Neural cell (in vitro differentiated cells): Measurements from ENCODE around the gene SMIM38. TPM values are rescaled to one million over a fixed set of nuclear protein-coding genes. Genes with fewer than 3 reads are reported as not detected.

Source experiments
- H2AFZ ChIP-seq: fragments of 200-600, 300-800 bp; sonication (generic), shearing (Covaris generic); 2 replicates; pipeline ENCODE4 v1.6.0; 2014; ENCODE audit warnings: low read depth, mild to moderate bottlenecking, antibody characterized with exemption, low read length, moderate library complexity
- H3F3A ChIP-seq: fragments of 200-600 bp; shearing (Covaris generic); 2 replicates; pipeline ENCODE4 v1.6.1; 2016; ENCODE audit warnings: mild to moderate bottlenecking, moderate library complexity, mixed read lengths, antibody characterized with exemption, low read length; ENCODE audit not compliant: insufficient read depth, poor library complexity, severe bottlenecking
- H3K27ac ChIP-seq: fragments of 200-600, 300-800 bp; sonication (generic), shearing (Covaris generic); 2 replicates; pipeline ENCODE4 v1.5.1; 2014; ENCODE audit warnings: mild to moderate bottlenecking, low read length, moderate library complexity
- H3K27me3 ChIP-seq: fragments of 300-800, 200-600 bp; sonication (generic), shearing (Covaris generic); 2 replicates; pipeline ENCODE4 v1.6.0; 2014; ENCODE audit warnings: mild to moderate bottlenecking, low read depth, low read length, moderate library complexity; ENCODE audit not compliant: insufficient read depth
- H3K36me3 ChIP-seq: fragments of 300-800, 200-600 bp; sonication (generic), shearing (Covaris generic); 2 replicates; pipeline ENCODE4 v1.5.1; 2014; ENCODE audit warnings: mild to moderate bottlenecking, antibody characterized with exemption, low read length, moderate library complexity; ENCODE audit not compliant: insufficient read depth
- H3K4me2 ChIP-seq: fragments of 300-800, 200-600 bp; sonication (generic), shearing (Covaris generic); 2 replicates; pipeline ENCODE4 v1.6.0; 2014; ENCODE audit warnings: mild to moderate bottlenecking, low read length
- H3K4me3 ChIP-seq: fragments of 300-800, 200-600 bp; sonication (generic), shearing (Covaris generic); 2 replicates; pipeline ENCODE4 v1.5.1; 2014; ENCODE audit warnings: mild to moderate bottlenecking, low read length, moderate library complexity
- H3K79me2 ChIP-seq: fragments of 200-600 bp; shearing (Covaris generic); replicated peaks from 2 replicates; pipeline ENCODE4 v1.6.0; 2014; ENCODE audit warnings: mild to moderate bottlenecking, low read length, moderate library complexity; ENCODE audit not compliant: insufficient read depth
- H3K9ac ChIP-seq: fragments of 300-800, 200-600 bp; sonication (generic), shearing (Covaris generic); 2 replicates; pipeline ENCODE4 v1.6.1; 2016; ENCODE audit warnings: mild to moderate bottlenecking, low read length, mixed read lengths
- H3K9me2 ChIP-seq: fragments of 200-600 bp; shearing (Covaris generic); 2 replicates; pipeline ENCODE4 v1.6.1; 2016; ENCODE audit warnings: mild to moderate bottlenecking, low read length, mixed read lengths; ENCODE audit not compliant: insufficient read depth
- H3K9me3 ChIP-seq: fragments of 200-600, 300-800 bp; sonication (generic), shearing (Covaris generic); 2 replicates; pipeline ENCODE4 v1.6.1; 2016; ENCODE audit warnings: mild to moderate bottlenecking, mixed run types, low read length, moderate library complexity, mixed read lengths
- H4K20me1 ChIP-seq: fragments of 200-600 bp; shearing (Covaris generic); 2 replicates; pipeline ENCODE4 v1.6.1; 2016; ENCODE audit warnings: mild to moderate bottlenecking, mixed run types; ENCODE audit not compliant: insufficient read depth
- CTCF ChIP-seq: fragments of 450-650 bp; IDR thresholded peaks from 2 replicates; pipeline ENCODE4 v1.5.1; 2014; ENCODE audit warnings: antibody characterized with exemption, mild to moderate bottlenecking, moderate library complexity; ENCODE audit not compliant: poor library complexity, severe bottlenecking
- EP300 ChIP-seq: fragments of 450-650 bp; conservative IDR thresholded peaks from 2 replicates; pipeline ENCODE4 v1.6.1; 2014; ENCODE audit warnings: antibody characterized with exemption, mild to moderate bottlenecking, moderate library complexity; ENCODE audit not compliant: poor library complexity, severe bottlenecking
- EZH2 ChIP-seq: fragments of 200-600, 300-800 bp; shearing (Covaris generic), sonication (generic); IDR thresholded peaks from 2 replicates; pipeline ENCODE4 v1.6.1; 2014; ENCODE audit warnings: antibody characterized with exemption, low read length, borderline replicate concordance, mild to moderate bottlenecking; ENCODE audit not compliant: insufficient read depth, poor library complexity, severe bottlenecking
- MXI1 ChIP-seq: fragments of 450-650 bp; conservative IDR thresholded peaks from 2 replicates; pipeline ENCODE4 v1.6.1; 2014; ENCODE audit warnings: antibody characterized with exemption, mild to moderate bottlenecking; ENCODE audit not compliant: poor library complexity, severe bottlenecking
- POLR2AphosphoS5 ChIP-seq: IDR thresholded peaks from 2 replicates; pipeline ENCODE4 v1.6.1; 2012
- RAD21 ChIP-seq: fragments of 450-650 bp; conservative IDR thresholded peaks from 2 replicates; pipeline ENCODE4 v1.6.1; 2014; ENCODE audit warnings: antibody characterized with exemption, mild to moderate bottlenecking, moderate library complexity
- SMC3 ChIP-seq: fragments of 450-650 bp; conservative IDR thresholded peaks from 2 replicates; pipeline ENCODE4 v1.6.1; 2014; ENCODE audit warnings: antibody characterized with exemption, mild to moderate bottlenecking, moderate library complexity; ENCODE audit not compliant: poor library complexity
- TAF1 ChIP-seq: IDR thresholded peaks from 2 replicates; pipeline ENCODE4 v1.6.1; 2012; ENCODE audit warnings: low read depth
- polyA plus RNA-seq: library from polyadenylated mRNA; depleted of rRNA; stranded (reverse); fragments of >200 nt; gene quantifications from 2 replicates; pipeline ENCODE4 v1.2.3, GENCODE V29; 2014
- TF ChIP-seq, protein P1 (sequence below): IDR thresholded peaks from 2 replicates; pipeline ENCODE4 v1.6.1; 2012; ENCODE audit warnings: borderline replicate concordance

Gene SMIM38
- polyA plus RNA-seq, 1 donor from 2014 or later = 1.9 TPM

DNA sequence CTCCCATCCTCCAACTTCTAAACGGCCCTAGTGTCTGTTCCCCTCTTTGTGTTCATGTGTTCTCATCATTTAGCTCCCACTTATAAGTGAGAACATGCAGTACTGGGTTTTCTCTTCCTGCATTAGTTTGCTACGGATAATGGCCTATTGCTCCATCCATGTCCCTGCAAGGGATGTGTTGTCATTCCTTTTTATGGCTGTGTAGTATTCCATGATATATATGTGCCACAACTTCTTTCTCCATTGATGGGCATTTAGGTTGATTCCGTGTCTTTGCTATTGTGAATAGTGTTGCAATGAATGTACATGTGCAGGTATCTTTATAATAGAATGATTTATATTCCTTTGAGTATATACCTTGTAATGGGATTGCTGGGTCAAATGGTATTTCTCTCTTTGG is 5.6 kb upstream of the SMIM38 start:
- H3K79me2 ChIP-seq = no peaks in the 10 kb centered on the region
- no peaks in the 10 kb centered on the region for H3K9me2 ChIP-seq
- TF ChIP-seq TAF1 (no peak), POLR2AphosphoS5 (no peak), CTCF (no peak), EZH2 (no peak), RAD21 (no peak), MXI1 (no peak), SMC3 (no peak), EP300 (no peak)
- TF ChIP-seq, protein P1, sequence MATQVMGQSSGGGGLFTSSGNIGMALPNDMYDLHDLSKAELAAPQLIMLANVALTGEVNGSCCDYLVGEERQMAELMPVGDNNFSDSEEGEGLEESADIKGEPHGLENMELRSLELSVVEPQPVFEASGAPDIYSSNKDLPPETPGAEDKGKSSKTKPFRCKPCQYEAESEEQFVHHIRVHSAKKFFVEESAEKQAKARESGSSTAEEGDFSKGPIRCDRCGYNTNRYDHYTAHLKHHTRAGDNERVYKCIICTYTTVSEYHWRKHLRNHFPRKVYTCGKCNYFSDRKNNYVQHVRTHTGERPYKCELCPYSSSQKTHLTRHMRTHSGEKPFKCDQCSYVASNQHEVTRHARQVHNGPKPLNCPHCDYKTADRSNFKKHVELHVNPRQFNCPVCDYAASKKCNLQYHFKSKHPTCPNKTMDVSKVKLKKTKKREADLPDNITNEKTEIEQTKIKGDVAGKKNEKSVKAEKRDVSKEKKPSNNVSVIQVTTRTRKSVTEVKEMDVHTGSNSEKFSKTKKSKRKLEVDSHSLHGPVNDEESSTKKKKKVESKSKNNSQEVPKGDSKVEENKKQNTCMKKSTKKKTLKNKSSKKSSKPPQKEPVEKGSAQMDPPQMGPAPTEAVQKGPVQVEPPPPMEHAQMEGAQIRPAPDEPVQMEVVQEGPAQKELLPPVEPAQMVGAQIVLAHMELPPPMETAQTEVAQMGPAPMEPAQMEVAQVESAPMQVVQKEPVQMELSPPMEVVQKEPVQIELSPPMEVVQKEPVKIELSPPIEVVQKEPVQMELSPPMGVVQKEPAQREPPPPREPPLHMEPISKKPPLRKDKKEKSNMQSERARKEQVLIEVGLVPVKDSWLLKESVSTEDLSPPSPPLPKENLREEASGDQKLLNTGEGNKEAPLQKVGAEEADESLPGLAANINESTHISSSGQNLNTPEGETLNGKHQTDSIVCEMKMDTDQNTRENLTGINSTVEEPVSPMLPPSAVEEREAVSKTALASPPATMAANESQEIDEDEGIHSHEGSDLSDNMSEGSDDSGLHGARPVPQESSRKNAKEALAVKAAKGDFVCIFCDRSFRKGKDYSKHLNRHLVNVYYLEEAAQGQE = no peak
- H3K9ac ChIP-seq = no peak overlapping the region
- H3K4me2 ChIP-seq = no peak overlapping the region
- H3K27ac ChIP-seq = no peak overlapping the region
- H3K4me3 ChIP-seq = no peak overlapping the region
- H3F3A ChIP-seq = no peaks in the 10 kb centered on the region
- H3K9me3 ChIP-seq = no peaks in the 10 kb centered on the region
- H3K36me3 ChIP-seq = no peaks in the 10 kb centered on the region
- H3K27me3 ChIP-seq = no peaks in the 10 kb centered on the region
- H4K20me1 ChIP-seq = no peaks in the 10 kb centered on the region
- H2AFZ ChIP-seq = no peak overlapping the region

- H4K20me1 ChIP-seq = no peaks in the 10 kb centered on the region
- H3K9me3 ChIP-seq = no peaks in the 10 kb centered on the region
- H3K79me2 ChIP-seq = no peaks in the 10 kb centered on the region
- H3K9me2 ChIP-seq = no peaks in the 10 kb centered on the region
- no peak overlapping the region for H3K4me2 ChIP-seq
- H2AFZ ChIP-seq = no peak overlapping the region
- H3K27me3 ChIP-seq = no peaks in the 10 kb centered on the region
- no peaks in the 10 kb centered on the region for H3F3A ChIP-seq
- H3K9ac ChIP-seq = no peak overlapping the region
- no peak overlapping the region for H3K4me3 ChIP-seq
- TF ChIP-seq MXI1 = no peak
- TF ChIP-seq, protein P1 = no peak
- H3K27ac ChIP-seq = no peak overlapping the region
- no peaks in the 10 kb centered on the region for H3K36me3 ChIP-seq
These were observed 3.9 kb upstream of the SMIM38 start for GRCh38 chr11:69151836-69152235.
